GM12873 (cell line): ENCODE results near the gene SLC29A1.
A peak's percentile ranks its signal among the peaks of the same experiment; 100 is the strongest.

ENCODE experiments used
- CTCF ChIP-seq: IDR thresholded peaks from 2 replicates; pipeline ENCODE4 v1.5.1; 2012; ENCODE audit warnings: low read depth, mild to moderate bottlenecking, moderate library complexity, low read length, control low read depth; ENCODE audit not compliant: insufficient read depth; ENCODE audit errors: missing control alignments

The SLC29A1 gene

GRCh38 chr6:44253307-44254101 is 30.1 kb downstream of the SLC29A1 start:
- TF ChIP-seq CTCF = peak; percentile 76

DNA sequence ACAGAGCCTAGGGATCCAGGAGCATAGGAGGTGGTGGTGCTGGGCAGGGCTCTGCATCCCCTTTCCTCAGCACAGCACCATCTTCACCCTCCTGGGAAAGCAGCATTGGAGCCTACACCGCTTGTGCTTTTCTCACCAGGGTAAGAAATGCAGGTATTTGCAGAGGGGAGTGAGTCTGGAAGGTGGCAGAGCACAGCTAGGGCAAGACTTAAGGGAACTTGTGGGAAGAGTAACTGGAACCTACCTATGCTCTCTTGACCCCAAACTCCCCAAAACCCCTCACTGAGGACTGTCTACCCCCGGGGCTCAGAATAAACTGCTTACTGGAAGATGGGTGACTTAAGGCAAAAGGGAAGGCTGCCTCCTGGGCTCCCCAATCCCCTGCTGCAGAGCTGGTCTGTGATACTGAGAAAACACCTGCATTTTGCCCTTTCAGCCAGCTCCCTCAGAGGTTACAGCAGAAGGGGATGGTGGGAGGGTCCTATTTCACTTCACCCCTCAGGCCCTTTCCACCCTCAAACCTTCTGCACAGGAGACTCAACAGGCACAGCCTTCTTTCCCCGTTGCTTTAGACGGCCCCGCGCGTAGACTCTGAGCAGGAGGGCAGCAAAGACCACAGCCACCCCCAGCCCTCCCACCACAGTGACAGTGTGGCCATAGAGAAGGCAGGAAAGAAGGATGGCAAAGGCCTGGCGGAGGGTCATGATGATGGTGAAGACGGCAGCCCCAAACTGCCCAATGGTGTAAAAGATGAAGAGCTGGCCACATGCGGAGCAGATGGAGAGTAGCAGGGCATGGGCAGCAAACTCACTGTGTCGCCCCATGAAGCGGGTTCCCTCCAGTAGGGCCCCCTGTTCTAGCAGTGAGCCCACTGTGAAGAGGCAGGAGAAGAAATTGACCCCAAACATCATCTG is 31.1 kb downstream of the SLC29A1 start:
- TF ChIP-seq CTCF = no peak

- TF ChIP-seq CTCF = no peak
Measured at GRCh38 chr6:44255105-44255808, 31.9 kb downstream of the SLC29A1 start.

- no peak for TF ChIP-seq CTCF
Measured at GRCh38 chr6:44255871-44256774, 32.7 kb downstream of the SLC29A1 start.

GRCh38 chr6:44256775-44257024 is 33.3 kb downstream of the SLC29A1 start:
- no peak for TF ChIP-seq CTCF

GRCh38 chr6:44257025-44257752 is 33.8 kb downstream of the SLC29A1 start, which contains the start of gene SLC35B2:
SLC35B2 (minus strand) TSS chr6:44257528; CDS start chr6:44257410, 118 bp downstream.
- TF ChIP-seq CTCF = peak; percentile 66
